ENCODE results near the gene POU5F1.
"Not testable (repeated sequence)": the region's sequence is repeated elsewhere in the genome, so short reads cannot be mapped to it uniquely, and the experiment has no call there.

POU5F1 gene

DNA sequence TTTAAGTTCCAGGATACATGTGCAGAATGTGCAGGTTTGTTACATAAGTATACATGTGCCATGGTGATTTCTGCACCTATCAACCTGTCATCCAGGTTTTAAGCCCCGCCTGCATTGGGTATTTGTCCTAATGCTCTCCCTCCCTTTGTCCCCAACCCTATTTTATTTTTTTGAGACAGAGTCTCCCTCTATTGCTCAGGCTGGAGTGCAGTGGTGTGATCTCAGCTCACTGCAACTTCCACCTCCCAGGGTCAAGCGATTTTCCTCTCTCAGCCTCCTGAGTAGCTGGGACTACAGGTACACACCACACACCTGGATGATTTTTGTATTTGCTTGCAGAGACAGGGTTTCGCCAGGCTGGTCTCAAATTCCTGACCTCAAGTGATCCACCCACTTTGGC, 18.7 kb upstream of the POU5F1 start:
- DNase-seq: not testable (repeated sequence)

DNA sequence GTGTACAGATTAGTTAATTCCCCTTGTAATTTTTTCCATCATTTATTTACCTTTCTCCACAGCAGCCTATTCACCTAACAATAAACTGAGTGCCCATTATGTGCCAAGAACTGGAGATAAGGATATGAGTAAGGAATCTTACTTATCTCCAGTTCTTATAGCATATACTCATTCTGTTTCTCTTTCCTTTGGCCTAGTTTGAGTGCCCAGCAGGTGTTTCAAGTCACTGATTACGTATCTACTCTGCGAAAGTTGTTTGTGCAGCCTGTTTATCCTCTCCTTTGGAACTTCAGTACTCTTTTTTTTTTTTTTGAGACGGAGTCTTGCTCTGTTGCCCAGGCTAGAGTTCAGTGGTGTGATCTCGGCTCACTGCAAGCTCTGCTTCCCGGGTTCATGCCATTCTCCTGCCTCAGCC, 17.3 kb upstream of the POU5F1 start:
- DNase-seq: no peak

DNA sequence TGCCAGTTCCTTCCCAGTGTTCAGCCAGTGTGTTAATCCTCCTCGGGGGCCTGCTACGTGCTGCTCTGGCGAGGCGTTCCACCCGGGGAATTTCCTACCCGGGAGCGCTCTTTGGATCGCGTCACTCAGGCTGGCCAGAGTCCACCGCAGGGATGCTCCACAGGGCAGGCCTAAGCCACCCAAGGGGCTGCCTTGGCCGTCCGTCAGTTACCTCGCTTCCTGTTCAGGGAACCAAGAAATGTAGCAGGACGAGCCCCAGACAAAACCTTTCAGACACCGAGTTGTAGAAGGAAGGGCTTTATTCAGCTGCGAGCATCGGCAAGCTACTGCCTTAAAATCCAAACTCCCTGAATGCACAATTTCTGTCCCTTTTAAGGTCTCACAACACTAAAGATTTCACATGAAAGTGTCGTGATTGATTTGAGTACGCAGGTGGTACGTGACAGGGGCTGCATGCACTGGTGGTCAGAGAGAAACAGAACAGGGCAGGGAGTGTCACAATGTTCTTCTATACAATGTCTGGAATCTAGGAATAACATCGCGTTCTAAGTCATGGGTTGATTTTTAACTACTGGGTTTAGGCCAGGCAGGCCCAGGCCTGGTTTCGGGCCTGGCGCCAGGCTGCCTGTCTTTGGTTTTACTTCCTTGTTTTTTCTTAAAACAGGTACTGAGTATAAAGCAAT, 15.7 kb upstream of the POU5F1 start:
- no peak for DNase-seq

DNA sequence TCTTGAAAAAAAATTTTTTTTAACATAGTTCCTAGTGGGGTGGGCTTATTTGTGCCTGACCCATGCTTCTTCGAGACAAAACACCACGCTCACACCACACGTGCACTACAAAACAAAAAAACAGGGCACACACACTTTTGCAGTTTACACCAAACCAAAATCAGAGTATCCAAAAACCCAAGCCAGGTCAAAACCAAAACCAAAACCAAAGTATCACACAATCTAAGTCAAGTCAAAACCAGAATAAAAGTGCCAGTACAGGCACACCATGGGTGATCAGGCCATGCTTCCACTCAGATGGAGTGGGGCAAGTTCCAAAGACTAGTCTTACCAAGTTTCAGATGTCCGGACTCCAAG, 15.2 kb upstream of the POU5F1 start:
- DNase-seq: not testable (repeated sequence)

DNA sequence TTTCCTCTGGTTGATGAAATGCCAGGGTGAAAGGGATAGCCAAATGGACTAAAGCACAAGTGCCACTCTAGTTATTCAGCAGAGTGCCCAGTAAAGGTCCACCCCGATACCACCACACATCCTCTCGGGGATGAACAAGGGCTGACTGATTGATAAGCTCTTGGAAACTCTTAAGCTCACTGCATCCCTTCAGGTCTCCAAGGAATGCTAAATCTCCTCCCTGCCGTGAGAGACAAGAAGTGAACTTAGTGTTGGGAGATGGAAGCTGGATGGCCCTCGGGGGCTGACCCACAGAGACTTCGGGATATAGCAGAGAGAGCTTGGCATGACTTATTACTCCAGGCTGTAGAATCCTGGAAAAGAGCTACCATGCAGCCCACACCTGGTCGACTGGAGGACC, 13.4 kb upstream of the POU5F1 start:
- not testable (repeated sequence) for DNase-seq

DNA sequence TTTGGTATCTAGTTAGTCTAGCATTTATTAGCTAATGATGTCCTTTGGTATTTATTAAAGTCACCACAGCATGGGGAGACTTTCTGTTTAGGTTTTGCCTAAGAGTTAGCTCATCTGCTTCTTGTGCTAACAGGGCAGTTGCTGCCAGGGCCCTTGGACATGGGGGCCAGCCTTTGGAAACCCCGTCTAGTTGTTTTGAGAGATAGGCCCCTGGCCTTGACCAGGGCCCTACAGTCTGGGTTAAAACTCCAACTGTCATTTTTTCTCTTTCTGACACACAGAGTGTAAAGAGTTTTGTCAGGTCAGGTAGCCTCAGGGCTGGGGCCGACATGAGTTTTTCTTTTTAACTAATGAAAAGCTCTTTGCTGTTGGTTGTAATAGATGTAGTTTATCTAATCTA, 12.8 kb upstream of the POU5F1 start:
- DNase-seq: not testable (repeated sequence)

DNA sequence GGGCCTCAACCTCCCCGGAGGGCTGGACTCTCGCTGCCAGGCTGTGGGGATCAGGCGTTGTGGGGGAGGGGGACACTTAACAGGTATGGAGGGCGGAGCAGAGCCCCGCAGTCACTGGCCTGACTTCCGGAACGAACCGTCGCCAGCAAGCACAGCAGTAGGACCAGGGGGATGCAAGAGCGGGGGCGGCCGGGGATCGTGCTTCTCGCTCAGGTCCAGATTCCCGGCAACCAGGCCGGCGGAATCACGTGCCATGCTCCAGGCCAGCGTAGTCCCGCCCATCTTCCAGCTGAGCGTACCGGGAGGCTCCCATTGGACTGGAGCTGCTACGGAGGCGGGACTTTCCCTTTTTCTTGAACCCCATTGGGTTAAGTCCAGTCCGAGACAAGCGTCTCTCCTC, 10.0 kb upstream of the POU5F1 start:
- DNase-seq: peak; percentile 82

DNA sequence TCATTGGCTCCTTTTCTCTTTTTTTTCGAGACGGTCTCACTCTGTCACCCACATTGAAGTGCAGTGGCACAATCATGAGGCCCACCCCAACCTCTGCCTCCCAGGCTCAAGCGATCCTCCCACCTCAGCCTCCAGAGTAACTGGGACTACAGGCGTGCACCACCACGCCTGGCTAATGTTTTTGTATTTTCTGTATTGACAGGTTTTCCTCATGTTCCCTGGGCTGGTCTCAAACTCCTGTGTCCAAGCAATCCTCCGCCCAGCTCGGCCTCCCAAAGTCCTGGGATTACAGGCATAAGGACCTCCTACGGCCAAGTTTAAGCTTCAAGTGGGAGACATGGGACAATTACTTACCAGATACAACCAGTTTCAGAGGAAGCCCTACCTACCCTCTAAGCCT, 9.4 kb upstream of the POU5F1 start:
- no peak for DNase-seq

DNA sequence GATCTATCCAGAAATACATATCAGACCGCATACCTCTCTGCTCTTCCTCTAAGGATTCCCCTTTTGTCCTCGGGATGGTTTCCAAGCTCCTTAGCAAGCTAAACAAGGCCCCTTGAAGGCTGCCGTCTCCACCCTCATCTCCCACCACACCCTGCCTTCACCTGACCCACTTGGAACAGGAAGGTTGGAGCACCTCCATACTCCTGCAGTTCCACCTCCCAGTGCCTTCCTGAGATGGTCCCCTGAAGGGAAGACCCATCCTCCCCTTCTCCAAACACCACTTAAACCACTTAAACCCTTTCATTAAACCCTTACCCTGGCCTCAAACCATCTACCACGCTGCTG, 8.5 kb upstream of the POU5F1 start:
- DNase-seq: no peak

DNA sequence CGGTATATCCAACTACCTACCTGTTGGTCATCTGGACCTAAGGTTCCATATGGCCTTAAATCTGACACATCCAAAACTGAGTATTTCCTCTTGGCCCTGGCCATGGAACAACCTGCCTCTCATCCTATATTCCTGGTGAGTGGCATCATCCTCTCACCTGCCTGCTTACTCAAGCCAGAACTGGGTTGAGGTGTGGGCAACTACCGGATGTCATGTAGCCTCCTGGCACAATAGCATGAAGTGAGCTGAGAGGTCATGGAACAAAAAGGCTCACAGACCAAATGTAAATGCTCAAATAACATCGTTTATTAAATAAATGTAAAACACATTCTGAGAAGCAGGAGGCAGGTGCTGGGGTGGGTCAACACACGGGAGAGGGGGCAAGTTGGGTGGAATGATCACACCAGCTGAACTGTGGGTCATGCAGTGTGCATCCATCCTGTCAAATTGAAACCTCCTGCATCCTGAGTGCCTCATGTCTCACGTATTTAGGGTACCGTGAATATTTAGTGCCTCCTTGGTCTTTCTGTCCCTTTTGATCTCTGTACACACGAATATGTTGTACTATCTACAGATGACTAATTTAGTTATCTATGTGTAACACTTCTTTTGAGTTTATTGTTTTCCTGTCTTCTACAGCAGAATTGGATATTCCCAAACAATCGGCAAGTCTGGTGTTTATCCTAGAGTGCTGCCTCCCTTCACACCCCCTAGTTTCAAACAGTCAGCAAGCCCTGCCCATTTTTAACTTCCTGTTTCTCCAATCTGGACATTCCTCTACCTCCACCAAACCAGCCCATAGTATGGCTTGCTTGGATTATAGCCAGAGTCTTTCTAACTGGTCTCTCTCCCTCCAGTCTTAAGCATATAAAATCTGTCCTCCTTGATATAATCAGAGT, 7.9 kb upstream of the POU5F1 start:
- DNase-seq: no peak

DNA sequence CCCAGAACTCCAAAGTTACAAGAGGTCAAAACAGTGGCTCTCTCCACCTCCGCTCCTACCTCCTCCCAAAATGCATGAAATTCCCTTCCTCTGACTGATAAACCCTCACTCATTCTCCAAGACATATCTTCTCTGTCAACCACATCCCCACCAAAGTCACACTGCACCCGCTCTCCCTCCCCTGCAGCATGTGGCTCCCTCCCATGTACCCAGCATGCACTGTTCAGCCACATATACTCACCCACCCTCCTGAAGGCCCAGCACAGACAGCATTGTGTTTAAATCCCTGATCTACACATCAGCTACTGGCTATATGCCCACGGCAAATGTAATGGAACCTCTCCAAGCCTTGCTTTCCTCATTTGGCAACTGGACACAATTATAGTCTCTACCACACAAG, 5.5 kb upstream of the POU5F1 start:
- DNase-seq: no peak

DNA sequence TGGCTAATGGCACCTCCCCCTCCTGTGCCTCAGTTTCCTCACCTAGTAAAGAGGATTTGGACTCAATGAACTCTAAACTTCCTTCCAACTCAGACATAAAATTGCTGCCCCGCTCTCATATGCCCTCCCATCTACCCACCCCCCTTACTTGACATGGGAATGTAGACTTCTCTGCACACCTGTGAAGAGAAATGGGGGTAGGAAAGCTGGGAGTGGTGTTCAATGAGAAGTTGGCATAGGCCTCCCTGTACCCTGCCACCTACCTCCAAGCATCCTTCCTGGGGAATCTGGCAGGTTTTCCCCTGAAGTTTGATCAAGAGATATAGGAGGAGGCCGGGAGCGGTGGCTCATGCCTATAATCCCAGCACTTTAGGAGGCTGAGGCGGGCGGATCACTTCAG, 3.9 kb upstream of the POU5F1 start:
- DNase-seq: no peak

DNA sequence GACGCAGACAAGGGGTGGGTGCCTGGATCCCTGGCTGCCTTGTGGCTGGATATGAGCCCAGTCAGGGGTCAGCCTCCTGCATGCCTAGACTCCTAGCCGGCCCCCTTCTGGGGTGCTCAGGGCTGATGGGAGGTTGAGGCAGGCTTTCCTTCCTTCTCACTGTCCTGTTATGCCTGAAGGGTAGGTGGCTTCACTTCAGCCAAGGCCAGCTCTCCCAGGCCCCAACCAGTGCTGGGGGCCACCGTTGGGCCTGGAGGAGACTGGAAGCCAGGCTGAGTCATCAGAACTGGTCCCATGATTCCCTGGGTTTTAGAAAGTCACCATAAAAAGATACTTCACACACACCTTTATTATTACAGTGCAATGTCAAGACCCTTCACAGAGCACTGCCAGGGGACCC, 2.9 kb upstream of the POU5F1 start:
- no peak for DNase-seq

DNA sequence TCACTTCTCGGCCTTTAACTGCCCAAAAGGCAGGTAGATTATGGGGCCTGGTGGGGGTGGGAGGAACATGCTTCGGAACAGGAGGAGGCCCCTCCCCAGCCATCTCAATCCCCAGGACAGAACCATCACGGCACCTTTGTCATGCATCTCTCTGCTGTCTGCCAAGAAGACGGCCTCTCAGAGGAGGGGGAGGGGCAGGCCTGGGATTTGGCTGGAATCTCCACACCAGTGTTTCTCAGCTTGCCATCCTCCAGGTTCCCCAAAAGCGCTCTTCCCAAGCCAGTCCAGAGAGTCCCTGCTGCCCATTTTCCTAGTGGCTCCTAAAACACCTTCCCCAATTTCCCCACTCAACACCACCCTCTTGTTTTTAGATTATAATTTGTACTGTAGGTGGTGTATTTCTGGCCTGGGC, 2.5 kb upstream of the POU5F1 start:
- no peak for DNase-seq

DNA sequence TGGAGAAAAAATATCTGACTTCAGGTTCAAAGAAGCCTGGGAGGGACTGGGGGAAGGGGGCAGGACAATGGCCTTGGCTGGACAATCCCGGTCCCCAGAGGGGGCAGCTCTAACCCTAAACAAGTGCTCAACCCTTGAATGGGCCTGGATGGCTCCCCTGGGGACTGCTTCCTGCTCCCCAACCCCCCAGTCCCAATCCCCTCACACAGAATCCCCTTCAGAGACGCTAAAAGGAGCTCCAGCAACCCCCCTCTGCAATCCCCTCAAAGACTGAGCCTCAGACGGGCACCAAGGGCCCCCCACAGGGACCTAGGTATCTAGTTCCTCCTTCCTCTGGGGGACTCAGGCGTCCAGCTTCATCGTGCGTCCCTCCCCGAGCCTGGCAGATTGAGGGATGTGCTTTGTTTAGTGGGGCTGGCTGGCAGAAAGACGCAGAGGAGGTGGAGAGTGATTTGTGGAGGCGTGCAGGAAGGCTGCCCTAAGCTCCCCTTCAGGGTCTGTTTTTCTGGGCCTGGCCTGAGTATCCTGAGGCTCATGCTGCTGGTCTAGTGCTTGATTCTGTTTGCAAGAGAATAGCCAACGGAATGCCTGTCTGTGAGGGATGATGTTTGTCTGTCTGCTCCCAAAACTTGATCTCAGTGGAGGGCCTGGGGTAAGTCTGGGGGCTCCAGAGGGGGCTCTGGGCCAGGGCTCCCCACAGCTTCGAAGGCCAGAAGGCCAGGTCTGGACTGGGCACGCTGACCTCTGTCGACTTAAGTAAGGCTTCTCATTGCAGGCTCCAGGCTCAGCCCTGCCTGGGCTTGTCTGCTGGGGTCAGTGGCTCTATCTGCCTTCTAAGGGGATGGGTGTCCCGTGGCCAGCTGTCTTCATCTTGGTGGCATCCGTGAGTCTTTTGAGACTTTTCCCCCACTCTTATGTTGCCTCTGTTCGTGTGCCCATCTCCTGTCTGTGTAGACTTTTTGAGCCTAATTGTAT, 1.7 kb upstream of the POU5F1 start:
- no peak for DNase-seq

DNA sequence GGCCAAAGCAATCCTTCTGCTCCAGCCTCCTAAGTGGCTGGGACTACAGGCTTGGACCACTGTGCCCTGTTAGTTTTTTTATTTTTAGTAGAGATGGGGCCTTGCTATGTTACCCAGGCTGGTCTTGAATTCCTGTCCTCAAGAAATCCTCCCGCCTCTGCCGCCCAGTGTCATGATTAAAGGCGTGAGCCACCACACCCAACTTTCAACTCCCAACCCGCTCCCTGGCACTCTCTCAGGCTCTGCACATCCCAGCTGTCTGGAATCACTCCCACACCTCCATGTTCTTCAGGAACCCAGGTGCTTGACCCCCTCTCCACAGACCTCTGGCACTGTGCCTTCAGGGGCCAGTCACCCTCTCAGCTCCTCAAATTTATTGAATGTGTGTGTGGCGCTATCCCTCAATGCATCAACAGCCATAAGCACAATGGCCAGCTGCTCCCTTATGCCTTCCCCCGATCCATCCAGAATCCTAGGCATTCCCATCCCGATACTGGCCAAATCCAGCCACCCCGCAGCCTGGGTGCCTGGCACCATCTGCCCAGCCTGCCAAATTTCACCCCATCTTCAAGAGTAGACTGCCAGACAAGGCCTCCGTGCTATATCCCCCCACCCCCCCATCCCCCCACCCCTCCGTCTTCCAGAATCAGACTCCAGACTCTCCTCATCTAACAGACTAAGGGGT, 647 bp upstream of the POU5F1 start:
- no peak for DNase-seq

DNA sequence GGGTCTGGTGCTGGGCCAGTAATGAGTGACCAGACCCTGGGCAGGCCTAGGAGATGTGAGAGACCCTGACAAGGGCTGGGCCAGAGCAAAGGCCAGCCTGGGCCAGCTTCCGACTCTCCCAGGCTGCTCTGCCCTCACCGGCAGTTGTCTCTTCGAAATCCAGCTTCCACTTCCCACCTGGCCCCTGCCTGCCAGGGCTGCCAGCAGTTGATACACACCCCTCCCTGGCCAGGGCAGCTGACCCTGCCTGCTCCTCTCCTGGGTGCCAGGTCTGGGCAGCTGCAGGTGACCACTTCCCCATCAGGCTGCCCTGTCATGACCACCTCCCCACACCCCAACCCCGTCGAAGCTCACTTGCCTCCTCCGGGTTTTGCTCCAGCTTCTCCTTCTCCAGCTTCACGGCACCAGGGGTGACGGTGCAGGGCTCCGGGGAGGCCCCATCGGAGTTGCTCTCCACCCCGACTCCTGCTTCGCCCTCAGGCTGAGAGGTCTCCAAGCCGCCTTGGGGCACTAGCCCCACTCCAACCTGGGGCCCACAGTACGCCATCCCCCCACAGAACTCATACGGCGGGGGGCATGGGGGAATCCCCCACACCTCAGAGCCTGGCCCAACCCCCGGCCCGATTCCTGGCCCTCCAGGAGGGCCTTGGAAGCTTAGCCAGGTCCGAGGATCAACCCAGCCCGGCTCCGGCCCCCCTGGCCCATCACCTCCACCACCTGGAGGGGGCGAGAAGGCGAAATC, 453 bp downstream of the POU5F1 start:
- DNase-seq: not testable (repeated sequence)

DNA sequence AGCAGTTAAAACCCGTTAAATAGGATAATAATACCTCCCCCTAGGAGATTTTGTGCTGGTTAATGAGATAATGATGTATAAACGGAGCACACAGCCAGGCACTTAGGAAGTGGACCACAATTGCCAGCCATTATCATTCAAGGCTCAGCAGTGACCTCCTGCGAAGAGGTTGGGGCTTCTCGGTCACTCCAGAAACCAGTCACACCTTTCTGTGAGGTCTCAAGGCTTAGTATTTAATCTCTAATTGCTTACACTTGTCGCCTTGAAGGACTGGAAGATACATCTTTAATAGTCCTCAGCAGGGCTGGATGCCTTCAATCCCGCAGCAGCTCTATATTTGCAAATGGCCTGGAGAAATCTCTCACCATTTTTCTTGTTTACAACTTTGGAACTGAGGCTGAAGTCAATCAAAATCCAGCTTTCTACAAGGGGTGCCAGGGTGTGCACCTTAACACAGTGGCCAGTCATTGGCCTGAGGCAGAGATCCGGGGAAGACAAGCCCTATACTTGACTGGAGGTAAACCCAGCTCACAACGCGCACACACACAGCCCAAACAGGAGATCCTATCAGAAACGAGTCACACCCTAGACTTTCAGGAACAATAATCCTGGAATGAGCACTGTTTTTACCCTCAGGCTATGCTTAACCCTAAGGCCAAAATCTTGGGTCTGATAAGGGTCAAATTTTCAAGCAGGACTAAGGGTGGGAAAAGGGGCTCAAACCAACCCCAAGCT, 1.2 kb downstream of the POU5F1 start:
- DNase-seq: no peak

DNA sequence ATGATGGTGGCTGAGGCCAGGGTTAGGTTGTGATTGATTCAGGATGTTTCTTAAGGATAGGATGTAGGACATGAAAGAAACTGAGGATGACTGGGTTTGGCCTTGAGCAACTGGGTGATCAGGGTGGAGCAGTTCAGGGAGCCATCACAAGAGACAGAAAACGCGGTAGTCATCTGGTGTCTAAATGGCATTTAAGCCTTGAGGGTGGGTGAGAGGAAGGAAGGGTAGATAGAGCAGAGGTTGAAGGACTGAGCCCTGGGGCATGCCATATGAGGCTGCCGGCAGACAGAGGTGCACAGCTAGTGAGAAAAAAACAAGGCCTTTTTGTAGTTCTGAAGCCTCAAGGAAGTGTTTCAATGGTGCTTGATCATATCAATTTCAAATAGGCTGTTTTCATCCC, 1.9 kb downstream of the POU5F1 start:
- DNase-seq: no peak

DNA sequence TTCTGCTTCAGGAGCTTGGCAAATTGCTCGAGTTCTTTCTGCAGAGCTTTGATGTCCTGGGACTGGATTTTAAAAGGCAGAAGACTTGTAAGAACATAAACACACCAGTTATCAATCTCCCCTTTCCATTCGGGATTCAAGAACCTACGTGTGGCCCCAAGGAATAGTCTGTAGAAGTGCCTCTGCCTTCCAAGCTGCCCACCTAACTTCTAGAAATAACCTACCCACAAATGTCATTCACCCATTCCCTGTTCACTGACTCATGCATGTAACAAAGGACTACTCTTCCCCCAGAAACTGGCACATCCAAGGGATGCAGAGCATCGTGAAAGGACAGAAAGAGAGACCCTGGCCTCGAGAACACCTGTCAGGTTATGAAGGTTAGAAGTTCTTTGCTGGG, 4.5 kb downstream of the POU5F1 start:
- no peak for DNase-seq

Measured in CD4-positive, alpha-beta T cell treated with Interleukin-21 for 1 hour (primary cell).